ENCODE measurements around the gene DCC. TPM values are rescaled to one million over a fixed set of nuclear protein-coding genes. Genes with fewer than 3 reads are reported as not detected.

The DCC gene
- polyA plus RNA-seq, 1 of the 3 experiments (the other 2 are of a cell fraction): 0.20 TPM

GRCh38 chr18:52313213-52313612, 26.8 kb upstream of the DCC start:
- POLR2A ChIA-PET: no interaction called here
- H3F3A ChIP-seq (replicated peaks; ENCODE audit: insufficient read depth): no peaks in the 10 kb centered on the region
- H3K27ac ChIP-seq (ENCODE audit: low read depth in 2 of 2, low read length in 1 of 2): no peak overlapping the region
- no peaks in the 10 kb centered on the region for H3K9me3 ChIP-seq
- H3K9ac ChIP-seq: no peak overlapping the region
- no peak overlapping the region for H3K4me3 ChIP-seq (ENCODE audit: low read depth in 2 of 2, low read length in 1 of 2)
- 38% methylated on average over 2 of the region's 2 CpGs for WGBS (ENCODE audit: low lambda C conversion rate)
- H2AFZ ChIP-seq (ENCODE audit: low read depth): no peak overlapping the region
- H4K20me1 ChIP-seq (ENCODE audit: insufficient read depth): no peaks in the 10 kb centered on the region
- TF ChIP-seq CHD2 (IDR thresholded peaks at IDR 0.05; ENCODE audit: low read length, partially characterized antibody) (no peak), CTCF (IDR thresholded peaks at IDR 0.05) (no peak), ELF1 (IDR thresholded peaks at IDR 0.05) (no peak), MXI1 (IDR thresholded peaks at IDR 0.05; ENCODE audit: low read depth, low read length) (no peak), EP300 (IDR thresholded peaks at IDR 0.05; ENCODE audit: borderline replicate concordance in 1 of 2, low read depth in 1 of 2, low read length in 1 of 2) (no peak), EZH2phosphoT487 (IDR thresholded peaks at IDR 0.05; ENCODE audit: borderline replicate concordance, low read depth) (no peak), SIN3A (IDR thresholded peaks at IDR 0.05; ENCODE audit: borderline replicate concordance, low read depth, low read length) (no peak), TAF1 (IDR thresholded peaks at IDR 0.05; ENCODE audit: borderline replicate concordance, low read depth, low read length) (no peak), USF1 (IDR thresholded peaks at IDR 0.05; ENCODE audit: borderline replicate concordance, low read depth) (no peak)
- CTCF ChIA-PET: interaction anchor here (1.6 kb wide), 1 partner anchor 20 kb away, joined by 5 read pairs; no protein-coding TSS in a partner anchor
- no peaks in the 10 kb centered on the region for H3K4me1 ChIP-seq (ENCODE audit: control insufficient read depth in 1 of 2, insufficient read depth in 2 of 2, low read depth in 1 of 2, low read length in 1 of 2)
- no peaks in the 10 kb centered on the region for H3K27me3 ChIP-seq (ENCODE audit: insufficient read depth)
- H3K4me2 ChIP-seq: no peak overlapping the region
- H3K79me2 ChIP-seq (ENCODE audit: insufficient read depth): no peaks in the 10 kb centered on the region
- no peaks in the 10 kb centered on the region for H3K9me2 ChIP-seq
- H3K36me3 ChIP-seq (replicated peaks in 1 of 2; ENCODE audit: control insufficient read depth in 1 of 2, insufficient read depth in 2 of 2, low read length in 1 of 2): no peaks in the 10 kb centered on the region
- no peak for DNase-seq

GRCh38 chr18:52319424-52319983, 20.5 kb upstream of the DCC start:
- Histone ChIP-seq H3K79me2 (ENCODE audit: insufficient read depth) (no peaks in the 10 kb centered on the region), H4K20me1 (ENCODE audit: insufficient read depth) (no peaks in the 10 kb centered on the region), H3K4me2 (no peak overlapping the region), H3K9ac (no peak overlapping the region), H3K27ac (ENCODE audit: low read depth in 2 of 2, low read length in 1 of 2) (no peak overlapping the region), H3K27me3 (ENCODE audit: insufficient read depth) (no peaks in the 10 kb centered on the region), H3K4me3 (ENCODE audit: low read depth in 2 of 2, low read length in 1 of 2) (no peak overlapping the region), H3K4me1 (ENCODE audit: control insufficient read depth in 1 of 2, insufficient read depth in 2 of 2, low read depth in 1 of 2, low read length in 1 of 2) (no peaks in the 10 kb centered on the region), H3K9me2 (no peaks in the 10 kb centered on the region), H3K36me3 (replicated peaks in 1 of 2; ENCODE audit: control insufficient read depth in 1 of 2, insufficient read depth in 2 of 2, low read length in 1 of 2) (no peaks in the 10 kb centered on the region), H2AFZ (ENCODE audit: low read depth) (no peak overlapping the region), H3K9me3 (no peaks in the 10 kb centered on the region), H3F3A (replicated peaks; ENCODE audit: insufficient read depth) (no peaks in the 10 kb centered on the region)
- whole genome bisulfite sequencing (ENCODE audit: low lambda C conversion rate): 57% methylated on average over 6 of the region's 6 CpGs
- TF ChIP-seq IRF3 (IDR thresholded peaks at IDR 0.05; ENCODE audit: low read depth, low read length) (no peak), FOXJ3 (CRISPR knock-in tag; IDR thresholded peaks at IDR 0.05) (no peak), TCF12 (IDR thresholded peaks at IDR 0.05) (no peak), USF2 (IDR thresholded peaks at IDR 0.05; ENCODE audit: borderline replicate concordance, low read depth, low read length) (no peak), RFX5 (IDR thresholded peaks at IDR 0.05; ENCODE audit: low read length) (no peak), FOSL2 (IDR thresholded peaks at IDR 0.05; ENCODE audit: borderline replicate concordance, low read depth) (no peak), RXRA (IDR thresholded peaks at IDR 0.05; ENCODE audit: borderline replicate concordance, low read depth) (no peak), NFIC (IDR thresholded peaks at IDR 0.05; ENCODE audit: borderline replicate concordance) (no peak), FOXM1 (IDR thresholded peaks at IDR 0.05; ENCODE audit: low read depth) (no peak), CTCF (IDR thresholded peaks at IDR 0.05) (no peak), USF1 (IDR thresholded peaks at IDR 0.05; ENCODE audit: borderline replicate concordance, low read depth) (no peak)
- no peak for DNase-seq
- POLR2A ChIA-PET: no interaction called here
- CTCF ChIA-PET: interaction anchor here (0.6 kb wide), 1 partner anchor 1756 kb away, joined by 3 read pairs; no protein-coding TSS in a partner anchor
